DOHH2 (cell line): ENCODE results near the gene PCAT6.

Experiments used
- EZH2phosphoT487 ChIP-seq: fragments of 200-600 bp; sonication (generic); IDR thresholded peaks from 2 replicates; pipeline ENCODE4 v1.6.1; 2017; ENCODE audit warnings: borderline replicate concordance, mild to moderate bottlenecking, antibody characterized with exemption, low read length, moderate library complexity, mixed read lengths
- TF ChIP-seq, protein P1 (sequence below): fragments of 200-600 bp; sonication (generic); IDR thresholded peaks from one replicate; pipeline ENCODE4 v1.5.1; 2014; ENCODE audit warnings: antibody characterized with exemption, mild to moderate bottlenecking, low read depth, low read length; ENCODE audit not compliant: poor library complexity, severe bottlenecking

GRCh38 chr1:202798792-202799331 is 11.9 kb upstream of the PCAT6 start:
- TF ChIP-seq, protein P1, sequence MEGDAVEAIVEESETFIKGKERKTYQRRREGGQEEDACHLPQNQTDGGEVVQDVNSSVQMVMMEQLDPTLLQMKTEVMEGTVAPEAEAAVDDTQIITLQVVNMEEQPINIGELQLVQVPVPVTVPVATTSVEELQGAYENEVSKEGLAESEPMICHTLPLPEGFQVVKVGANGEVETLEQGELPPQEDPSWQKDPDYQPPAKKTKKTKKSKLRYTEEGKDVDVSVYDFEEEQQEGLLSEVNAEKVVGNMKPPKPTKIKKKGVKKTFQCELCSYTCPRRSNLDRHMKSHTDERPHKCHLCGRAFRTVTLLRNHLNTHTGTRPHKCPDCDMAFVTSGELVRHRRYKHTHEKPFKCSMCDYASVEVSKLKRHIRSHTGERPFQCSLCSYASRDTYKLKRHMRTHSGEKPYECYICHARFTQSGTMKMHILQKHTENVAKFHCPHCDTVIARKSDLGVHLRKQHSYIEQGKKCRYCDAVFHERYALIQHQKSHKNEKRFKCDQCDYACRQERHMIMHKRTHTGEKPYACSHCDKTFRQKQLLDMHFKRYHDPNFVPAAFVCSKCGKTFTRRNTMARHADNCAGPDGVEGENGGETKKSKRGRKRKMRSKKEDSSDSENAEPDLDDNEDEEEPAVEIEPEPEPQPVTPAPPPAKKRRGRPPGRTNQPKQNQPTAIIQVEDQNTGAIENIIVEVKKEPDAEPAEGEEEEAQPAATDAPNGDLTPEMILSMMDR = no peak
- TF ChIP-seq EZH2phosphoT487 = no peak
